DND-41 (cell line): Measurements from ENCODE around the gene CPLANE2.
"Not testable (repeated sequence)": the region's sequence is repeated elsewhere in the genome, so short reads cannot be mapped to it uniquely, and the experiment has no call there.

Experiments used
- ATAC-seq: fragments of 200-7000 bp; cut with Tn5 transposase; 3 replicates; pipeline ENCODE4 v1.9.1; 2021; ENCODE audit warnings: low read depth; ENCODE audit not compliant: insufficient read depth
- DNase-seq: peaks from one replicate; pipeline ENCODE4 v3.0.0-alpha.2; 2020
- H2AFZ ChIP-seq: 2 replicates; pipeline ENCODE4 v1.6.0; 2012; ENCODE audit warnings: low read depth, low read length
- H3K27ac ChIP-seq: 2 replicates; pipeline ENCODE4 v1.5.1; 2012; ENCODE audit warnings: low read length, inconsistent platforms
- H3K27me3 ChIP-seq: fragments of 200-600 bp; sonication (generic); 2 replicates; pipeline ENCODE4 v1.6.0; 2012; ENCODE audit warnings: low read length, mild to moderate bottlenecking, inconsistent platforms; ENCODE audit not compliant: insufficient read depth, poor library complexity
- H3K36me3 ChIP-seq: 2 replicates; pipeline ENCODE4 v1.5.1; 2012; ENCODE audit warnings: low read length, inconsistent platforms; ENCODE audit not compliant: insufficient read depth
- H3K4me1 ChIP-seq: 2 replicates; pipeline ENCODE4 v1.5.1; 2012; ENCODE audit warnings: mild to moderate bottlenecking, low read length; ENCODE audit not compliant: insufficient read depth
- H3K4me2 ChIP-seq: 2 replicates; pipeline ENCODE4 v1.6.0; 2012; ENCODE audit warnings: mild to moderate bottlenecking, moderate library complexity, low read length, inconsistent platforms; ENCODE audit not compliant: insufficient read depth
- H3K4me3 ChIP-seq, 2 experiments: fragments of 200-600 bp in 1 of 2; shearing (Covaris generic) in 1 of 2; 2 replicates each; pipeline ENCODE4 v1.5.1; 2012 to 2016; ENCODE audit warnings: inconsistent platforms in 2 of 2, low read length in 2 of 2, mild to moderate bottlenecking in 2 of 2, low read depth in 1 of 2, moderate library complexity in 1 of 2
- H3K79me2 ChIP-seq: 2 replicates; pipeline ENCODE4 v1.6.0; 2012; ENCODE audit warnings: low read length, inconsistent platforms; ENCODE audit not compliant: insufficient read depth
- H3K9ac ChIP-seq: 2 replicates; pipeline ENCODE4 v1.6.0; 2012; ENCODE audit warnings: low read depth, mild to moderate bottlenecking, inconsistent platforms, low read length, moderate library complexity
- H3K9me3 ChIP-seq: 2 replicates; pipeline ENCODE4 v1.5.1; 2012; ENCODE audit warnings: low read length, moderate library complexity, mild to moderate bottlenecking, inconsistent platforms; ENCODE audit not compliant: insufficient read depth, severe bottlenecking
- H4K20me1 ChIP-seq: 2 replicates; pipeline ENCODE4 v1.6.0; 2012; ENCODE audit warnings: low read length; ENCODE audit not compliant: insufficient read depth
- CTCF ChIP-seq: IDR thresholded peaks from 2 replicates; pipeline ENCODE4 v1.5.1; 2012; ENCODE audit warnings: borderline replicate concordance, low read length, moderate library complexity, mild to moderate bottlenecking; ENCODE audit not compliant: poor library complexity, severe bottlenecking; ENCODE audit errors: extremely low read depth
- EZH2 ChIP-seq: IDR thresholded peaks from 3 replicates; pipeline ENCODE4 v1.6.1; 2012; ENCODE audit warnings: borderline replicate concordance, low read depth, mild to moderate bottlenecking, moderate library complexity, low read length, inconsistent platforms; ENCODE audit not compliant: severe bottlenecking

The CPLANE2 gene

GRCh38 chr1:16247441-16247840 lies 10.5 kb upstream of the CPLANE2 start:
- no peak for ATAC-seq
- no peak overlapping the region for H3K27ac ChIP-seq

GRCh38 chr1:16246961-16247360 lies 10.0 kb upstream of the CPLANE2 start:
- H4K20me1 ChIP-seq = no peaks in the 10 kb centered on the region
- H3K9me3 ChIP-seq = no peaks in the 10 kb centered on the region
- peaks cover 37% of the 10 kb centered on the region for H3K36me3 ChIP-seq
- H3K27me3 ChIP-seq = no peaks in the 10 kb centered on the region
- H3K27ac ChIP-seq = no peak overlapping the region
- no peak for TF ChIP-seq CTCF
- TF ChIP-seq EZH2 = no peak
- H3K4me1 ChIP-seq = peaks cover 15% of the 10 kb centered on the region
- H3K4me3 ChIP-seq = no peak overlapping the region
- H3K9ac ChIP-seq = no peak overlapping the region
- H3K79me2 ChIP-seq = no peaks in the 10 kb centered on the region
- H3K4me2 ChIP-seq = no peak overlapping the region
- ATAC-seq (no peak), DNase-seq (no peak)
- no peak overlapping the region for H2AFZ ChIP-seq

More at GRCh38 chr1:16247441-16247840, 10.5 kb upstream of the CPLANE2 start:
- Histone ChIP-seq H3K27me3 (no peaks in the 10 kb centered on the region), H3K4me1 (peaks cover 15% of the 10 kb centered on the region), H2AFZ (no peak overlapping the region), H3K36me3 (peaks cover 42% of the 10 kb centered on the region), H3K4me3 (no peak overlapping the region), H3K79me2 (no peaks in the 10 kb centered on the region), H3K4me2 (no peak overlapping the region), H4K20me1 (no peaks in the 10 kb centered on the region), H3K9ac (no peak overlapping the region), H3K9me3 (no peaks in the 10 kb centered on the region)
- no peak for TF ChIP-seq EZH2
- no peak for DNase-seq

- Histone ChIP-seq H3K4me1 (peaks cover 15% of the 10 kb centered on the region), H3K36me3 (peaks cover 30% of the 10 kb centered on the region)
- H3K79me2 ChIP-seq, H3K9me3 ChIP-seq, DNase-seq, H3K27me3 ChIP-seq, H2AFZ ChIP-seq, ATAC-seq, H3K4me2 ChIP-seq, H4K20me1 ChIP-seq, H3K27ac ChIP-seq, H3K9ac ChIP-seq, H3K4me3 ChIP-seq: not testable (repeated sequence)
Observed at GRCh38 chr1:16246239-16246638, 9.3 kb upstream of the CPLANE2 start.

- Histone ChIP-seq H3K4me1 (peaks cover 15% of the 10 kb centered on the region), H3K79me2 (no peaks in the 10 kb centered on the region), H2AFZ (no peak overlapping the region), H3K27me3 (no peaks in the 10 kb centered on the region), H3K4me3 (no peak overlapping the region), H4K20me1 (no peaks in the 10 kb centered on the region), H3K36me3 (peaks cover 23% of the 10 kb centered on the region), H3K9ac (no peak overlapping the region), H3K4me2 (no peak overlapping the region), H3K27ac (no peak overlapping the region), H3K9me3 (no peaks in the 10 kb centered on the region)
- TF ChIP-seq EZH2 = no peak
- TF ChIP-seq CTCF = no peak
- DNase-seq = no peak
- ATAC-seq = no peak
Observed at GRCh38 chr1:16245476-16246196, 8.7 kb upstream of the CPLANE2 start.
